ENCODE measurements around the gene MAP3K5.

GRCh38 chr6:136752554-136752953 lies 39.7 kb downstream of the MAP3K5 start:
- TF ChIP-seq, protein P1, sequence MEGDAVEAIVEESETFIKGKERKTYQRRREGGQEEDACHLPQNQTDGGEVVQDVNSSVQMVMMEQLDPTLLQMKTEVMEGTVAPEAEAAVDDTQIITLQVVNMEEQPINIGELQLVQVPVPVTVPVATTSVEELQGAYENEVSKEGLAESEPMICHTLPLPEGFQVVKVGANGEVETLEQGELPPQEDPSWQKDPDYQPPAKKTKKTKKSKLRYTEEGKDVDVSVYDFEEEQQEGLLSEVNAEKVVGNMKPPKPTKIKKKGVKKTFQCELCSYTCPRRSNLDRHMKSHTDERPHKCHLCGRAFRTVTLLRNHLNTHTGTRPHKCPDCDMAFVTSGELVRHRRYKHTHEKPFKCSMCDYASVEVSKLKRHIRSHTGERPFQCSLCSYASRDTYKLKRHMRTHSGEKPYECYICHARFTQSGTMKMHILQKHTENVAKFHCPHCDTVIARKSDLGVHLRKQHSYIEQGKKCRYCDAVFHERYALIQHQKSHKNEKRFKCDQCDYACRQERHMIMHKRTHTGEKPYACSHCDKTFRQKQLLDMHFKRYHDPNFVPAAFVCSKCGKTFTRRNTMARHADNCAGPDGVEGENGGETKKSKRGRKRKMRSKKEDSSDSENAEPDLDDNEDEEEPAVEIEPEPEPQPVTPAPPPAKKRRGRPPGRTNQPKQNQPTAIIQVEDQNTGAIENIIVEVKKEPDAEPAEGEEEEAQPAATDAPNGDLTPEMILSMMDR (IDR thresholded peaks at IDR 0.05) = no peak
- no peak for TF ChIP-seq POLR2A (IDR thresholded peaks at IDR 0.05)
- no peak for TF ChIP-seq EP300 (IDR thresholded peaks at IDR 0.05)
